HG03175 (cell line): Measurements from ENCODE around the gene ELOA2.
"Not testable (repeated sequence)": the region's sequence is repeated elsewhere in the genome, so short reads cannot be mapped to it uniquely, and the experiment has no call there.

Experiments used
- ATAC-seq: cut with Tn5 transposase; IDR thresholded peaks from one replicate; pipeline ENCODE4 v1.9.1; 2021; ENCODE audit warnings: mild to moderate bottlenecking, moderate library complexity; ENCODE audit not compliant: unreplicated experiment

ELOA2 gene, protein sequence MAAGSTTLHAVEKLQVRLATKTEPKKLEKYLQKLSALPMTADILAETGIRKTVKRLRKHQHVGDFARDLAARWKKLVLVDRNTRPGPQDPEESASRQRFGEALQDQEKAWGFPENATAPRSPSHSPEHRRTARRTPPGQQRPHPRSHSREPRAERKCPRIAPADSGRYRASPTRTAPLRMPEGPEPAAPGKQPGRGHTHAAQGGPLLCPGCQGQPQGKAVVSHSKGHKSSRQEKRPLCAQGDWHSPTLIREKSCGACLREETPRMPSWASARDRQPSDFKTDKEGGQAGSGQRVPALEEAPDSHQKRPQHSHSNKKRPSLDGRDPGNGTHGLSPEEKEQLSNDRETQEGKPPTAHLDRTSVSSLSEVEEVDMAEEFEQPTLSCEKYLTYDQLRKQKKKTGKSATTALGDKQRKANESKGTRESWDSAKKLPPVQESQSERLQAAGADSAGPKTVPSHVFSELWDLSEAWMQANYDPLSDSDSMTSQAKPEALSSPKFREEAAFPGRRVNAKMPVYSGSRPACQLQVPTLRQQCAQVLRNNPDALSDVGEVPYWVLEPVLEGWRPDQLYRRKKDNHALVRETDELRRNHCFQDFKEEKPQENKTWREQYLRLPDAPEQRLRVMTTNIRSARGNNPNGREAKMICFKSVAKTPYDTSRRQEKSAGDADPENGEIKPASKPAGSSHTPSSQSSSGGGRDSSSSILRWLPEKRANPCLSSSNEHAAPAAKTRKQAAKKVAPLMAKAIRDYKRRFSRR

DNA sequence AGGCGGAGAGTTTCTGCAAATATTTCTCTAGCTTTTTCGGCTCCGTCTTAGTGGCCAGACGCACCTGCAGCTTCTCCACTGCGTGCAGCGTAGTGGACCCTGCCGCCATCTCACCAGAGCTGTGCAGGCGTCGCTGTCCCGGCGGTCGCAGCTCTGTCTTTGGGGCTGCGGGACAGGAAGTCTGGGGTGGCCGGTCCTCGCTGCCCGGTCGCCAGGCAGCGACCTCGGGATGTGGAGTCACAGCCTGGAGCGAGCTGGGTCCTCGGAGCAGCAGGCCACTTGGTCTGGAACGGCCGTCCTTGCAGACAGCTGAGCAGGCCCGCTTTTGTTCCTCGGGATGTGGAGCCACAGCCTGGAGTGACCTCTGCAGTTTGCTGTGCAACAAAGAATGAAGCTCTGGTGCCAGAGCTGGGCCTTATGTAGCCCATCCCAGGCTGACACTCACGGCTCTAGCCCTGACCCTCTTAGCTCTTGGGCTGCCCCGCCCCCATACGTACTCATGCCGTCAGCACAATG lies at the start of gene ELOA2:
TSS of gene ELOA2 (minus strand) at position 466 of the 516 bp plus-strand sequence. CDS start at position 109, 357 bp downstream.
- ATAC-seq: no peak

DNA sequence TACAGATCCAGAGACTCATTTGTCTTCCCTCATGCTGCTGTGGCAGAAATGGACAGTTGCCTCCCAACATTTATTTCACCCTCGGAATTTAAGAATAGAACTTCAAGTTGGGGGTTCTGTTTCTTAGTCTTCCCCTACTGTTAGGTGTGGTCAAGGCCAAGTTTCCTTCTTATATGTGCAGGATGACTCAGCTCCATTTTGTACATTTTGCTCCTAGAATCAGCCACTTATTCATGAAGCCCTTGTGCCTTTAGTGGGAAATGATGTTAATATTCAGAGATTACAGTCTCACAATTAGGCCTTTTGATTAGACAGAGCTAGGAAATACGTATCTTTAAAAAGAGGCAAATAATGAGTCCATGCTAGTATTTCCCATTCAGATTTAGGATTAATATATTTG lies 46.2 kb upstream of the ELOA2 start:
- no peak for ATAC-seq

DNA sequence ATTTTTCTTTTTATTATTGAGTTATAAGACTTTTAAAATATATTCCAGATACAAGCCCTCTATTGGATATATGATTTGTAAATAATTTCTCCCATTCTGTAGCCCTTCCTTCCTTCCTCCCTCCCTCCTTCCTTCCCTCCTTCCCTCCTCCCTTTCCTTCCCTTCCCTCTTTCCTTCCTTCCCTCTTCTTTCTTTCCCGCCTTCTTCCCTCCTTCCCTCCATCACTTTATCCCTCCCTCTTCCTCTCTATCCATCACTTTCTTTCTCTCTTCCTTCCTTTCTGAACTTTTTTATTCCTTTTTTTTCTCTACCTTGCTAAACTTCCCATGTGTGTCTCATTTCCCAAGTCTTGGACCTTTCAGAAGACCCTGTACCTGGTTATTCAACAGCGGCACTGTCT lies 45.5 kb upstream of the ELOA2 start:
- no peak for ATAC-seq

DNA sequence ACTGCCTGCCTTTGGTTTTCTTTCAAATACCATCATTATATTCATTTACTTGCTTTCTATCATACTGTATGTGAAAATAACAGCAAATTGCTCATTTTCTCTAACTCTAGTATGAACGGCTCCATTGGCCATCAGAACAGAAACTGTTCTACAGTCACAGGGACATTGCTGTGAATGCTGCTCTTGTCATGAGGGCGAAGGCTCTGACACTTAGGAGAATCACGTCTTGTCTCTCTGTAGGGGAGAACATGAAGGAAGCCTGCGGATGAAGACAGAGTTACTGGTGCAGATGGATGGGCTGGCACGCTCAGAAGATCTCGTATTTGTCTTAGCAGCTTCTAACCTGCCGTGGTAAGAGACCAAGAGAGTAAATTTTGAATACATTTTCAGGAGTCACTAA lies 41.7 kb upstream of the ELOA2 start:
- ATAC-seq: no peak

DNA sequence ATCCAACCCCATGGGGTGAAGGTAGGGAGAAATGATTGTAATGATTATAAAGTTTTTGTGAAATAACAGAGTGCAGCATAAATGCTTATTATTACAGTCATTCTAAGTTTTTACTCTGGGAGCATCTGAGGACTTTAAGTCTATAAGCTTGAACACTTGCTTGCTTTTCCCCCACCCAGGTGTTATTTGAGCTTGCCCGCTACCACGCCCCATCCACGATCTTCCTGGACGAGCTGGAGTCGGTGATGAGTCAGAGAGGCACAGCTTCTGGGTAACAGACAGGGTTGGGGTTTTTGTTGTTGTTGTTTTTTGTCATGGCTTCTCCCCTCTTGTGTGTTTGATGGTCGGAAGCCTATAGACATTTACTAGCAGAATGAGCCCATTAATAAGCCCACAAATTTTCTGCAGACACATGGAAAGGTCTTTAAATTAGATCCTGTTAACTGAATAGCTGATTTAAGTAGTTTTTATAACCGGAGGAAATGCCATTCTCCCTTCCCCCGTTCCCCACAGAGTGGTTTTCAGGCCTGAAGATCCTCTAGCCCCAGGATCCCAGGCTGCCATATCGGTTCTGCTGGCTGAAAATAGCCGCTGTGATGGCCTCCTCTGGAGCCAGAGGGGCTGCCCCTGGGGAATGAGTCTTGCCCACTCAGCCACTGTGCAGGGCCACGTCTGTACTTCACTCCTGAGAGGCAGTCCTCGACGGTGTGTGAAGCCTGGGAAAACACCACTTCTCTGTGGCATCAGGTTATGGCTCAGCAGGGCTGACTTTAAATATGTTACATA lies 39.9 kb upstream of the ELOA2 start:
- no peak for ATAC-seq

DNA sequence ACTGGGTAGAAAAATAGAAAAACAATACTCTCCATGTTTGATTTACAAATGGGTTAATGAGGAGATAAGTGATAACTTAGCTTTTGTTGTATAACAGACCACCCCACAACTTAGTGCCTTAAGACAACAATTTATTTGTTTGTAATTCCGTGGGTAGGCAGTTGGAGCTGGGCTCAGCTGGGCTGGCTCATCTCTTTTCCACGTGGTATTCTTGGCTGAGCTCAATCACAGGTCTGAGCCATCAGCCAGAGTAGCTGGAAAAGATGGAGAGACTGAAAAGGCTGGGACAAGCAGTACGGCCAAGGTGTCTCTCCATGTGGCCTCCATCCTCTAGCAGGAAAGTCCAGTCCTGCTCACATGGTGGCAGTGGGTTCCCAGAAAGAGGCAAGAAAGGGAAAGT lies 32.2 kb upstream of the ELOA2 start:
- ATAC-seq: no peak

DNA sequence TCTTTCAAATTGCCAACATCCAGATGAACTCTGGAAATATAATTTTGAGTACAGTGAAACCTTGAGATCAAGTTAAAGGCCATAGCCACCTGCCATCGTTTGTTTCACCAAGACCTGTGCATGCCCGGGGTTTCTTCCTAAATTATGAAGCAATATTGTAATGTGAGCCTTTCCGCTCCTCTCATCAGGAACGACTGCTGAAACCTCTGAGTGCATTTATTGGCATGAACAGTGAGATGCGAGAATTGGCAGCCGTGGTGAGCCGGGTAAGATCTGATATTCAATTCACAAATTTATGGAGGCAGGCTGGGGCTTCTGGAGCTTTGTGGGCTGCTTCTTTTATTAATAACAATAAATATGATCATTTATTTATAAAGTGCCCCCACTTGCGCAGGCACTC lies 27.7 kb upstream of the ELOA2 start:
- no peak for ATAC-seq

DNA sequence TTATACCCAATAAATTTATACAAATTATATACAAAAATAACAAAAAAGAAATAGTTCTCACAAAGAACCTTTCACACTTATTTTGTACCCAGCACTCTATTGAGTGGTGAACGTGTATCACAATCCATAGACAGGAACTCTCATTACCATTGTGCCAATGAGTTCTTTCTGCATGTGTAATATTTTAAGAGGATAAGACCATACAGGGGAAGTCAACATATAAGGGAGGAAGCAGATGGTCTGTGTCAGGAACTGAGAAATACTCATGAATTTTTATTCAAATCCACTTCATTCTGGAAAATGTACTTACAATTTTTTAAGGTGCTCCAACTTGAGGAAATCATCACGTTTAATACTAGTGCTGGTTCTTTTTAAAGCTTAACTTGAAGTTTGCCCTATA lies 27.1 kb upstream of the ELOA2 start:
- ATAC-seq: no peak

DNA sequence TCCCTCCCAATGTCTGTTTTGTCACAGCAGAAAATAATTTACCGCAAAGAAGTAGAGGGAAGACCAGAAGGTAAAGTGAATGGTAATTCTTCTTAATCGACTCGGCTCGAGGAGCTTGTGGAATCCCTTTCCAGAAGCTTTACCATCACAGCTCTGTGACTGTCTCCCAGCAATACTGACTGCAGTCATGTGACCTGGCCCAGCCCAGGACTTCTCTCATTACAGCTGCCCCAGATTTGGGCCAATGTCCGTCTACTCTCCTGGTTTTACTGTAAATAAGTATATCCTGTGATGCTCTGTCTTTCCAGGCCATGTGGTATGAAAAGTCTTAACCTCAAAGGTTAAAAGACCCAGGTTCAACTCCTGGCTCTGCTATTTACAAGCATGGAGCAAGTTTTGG lies 18.9 kb upstream of the ELOA2 start:
- no peak for ATAC-seq

DNA sequence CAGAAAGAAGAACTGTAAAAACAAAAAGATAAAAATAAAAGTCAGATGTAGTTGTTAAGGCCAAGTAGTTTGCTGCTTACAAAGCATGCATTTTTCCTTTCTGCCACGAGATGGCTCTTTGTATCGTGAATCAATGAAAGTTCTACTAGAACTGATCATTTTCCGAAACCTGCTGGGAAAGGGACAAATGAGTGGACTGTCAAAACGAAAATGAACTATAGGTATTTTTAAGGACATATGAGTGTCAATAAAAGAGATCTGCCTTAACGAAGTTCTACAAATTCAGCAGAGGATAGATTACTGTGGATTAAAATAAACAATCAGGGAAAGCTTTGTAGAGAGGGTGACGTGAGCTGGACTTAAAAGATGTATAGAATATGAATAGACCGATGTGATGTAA lies 15.0 kb upstream of the ELOA2 start:
- no peak for ATAC-seq

DNA sequence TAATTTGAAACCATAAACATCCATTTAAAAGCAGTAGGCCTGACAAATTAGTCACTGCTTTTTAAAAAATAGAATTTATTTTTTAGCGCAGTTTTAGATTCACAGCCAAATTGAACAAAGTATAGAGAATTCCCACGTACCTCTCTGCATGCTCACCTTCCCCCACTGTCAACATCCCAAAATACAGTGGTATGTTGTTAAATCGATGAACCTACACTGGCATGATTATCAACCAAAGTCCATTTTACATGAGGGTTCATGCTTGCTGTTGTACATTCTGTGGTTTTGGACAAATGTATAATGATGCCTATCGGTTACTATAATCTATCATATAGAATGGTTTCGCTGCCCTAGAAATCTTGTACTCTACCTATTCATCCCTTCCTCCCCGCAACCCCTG lies 5.6 kb upstream of the ELOA2 start:
- no peak for ATAC-seq

DNA sequence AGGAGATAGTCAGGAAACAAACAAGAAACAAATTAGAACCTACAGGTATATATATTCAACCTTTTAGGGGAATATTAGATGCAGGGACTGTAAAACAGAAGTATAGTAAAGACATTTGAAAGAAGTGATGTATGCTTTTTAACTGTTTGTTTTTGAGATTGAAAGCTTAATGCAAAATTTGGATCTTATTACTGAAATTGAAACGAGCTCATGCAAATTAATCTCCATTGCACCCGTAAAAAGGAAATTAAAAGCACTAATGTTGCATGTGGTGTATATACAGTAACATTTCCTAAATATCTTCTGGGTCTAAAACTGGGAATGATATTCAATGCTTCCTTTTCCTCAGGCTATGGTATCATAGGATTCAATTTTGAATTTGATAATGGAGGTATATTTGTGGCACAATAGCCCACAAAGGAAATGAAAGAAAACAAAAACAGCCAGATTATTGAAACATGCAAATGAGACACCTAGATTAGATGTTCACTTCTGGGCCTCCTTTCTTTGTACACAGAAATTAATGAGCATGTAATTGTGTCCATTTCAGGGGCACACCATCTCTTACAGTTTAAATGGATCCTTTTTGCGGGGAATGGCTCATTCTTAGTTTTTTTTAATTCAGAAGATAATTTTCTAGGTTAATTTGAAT lies 1.6 kb upstream of the ELOA2 start:
- ATAC-seq: no peak

DNA sequence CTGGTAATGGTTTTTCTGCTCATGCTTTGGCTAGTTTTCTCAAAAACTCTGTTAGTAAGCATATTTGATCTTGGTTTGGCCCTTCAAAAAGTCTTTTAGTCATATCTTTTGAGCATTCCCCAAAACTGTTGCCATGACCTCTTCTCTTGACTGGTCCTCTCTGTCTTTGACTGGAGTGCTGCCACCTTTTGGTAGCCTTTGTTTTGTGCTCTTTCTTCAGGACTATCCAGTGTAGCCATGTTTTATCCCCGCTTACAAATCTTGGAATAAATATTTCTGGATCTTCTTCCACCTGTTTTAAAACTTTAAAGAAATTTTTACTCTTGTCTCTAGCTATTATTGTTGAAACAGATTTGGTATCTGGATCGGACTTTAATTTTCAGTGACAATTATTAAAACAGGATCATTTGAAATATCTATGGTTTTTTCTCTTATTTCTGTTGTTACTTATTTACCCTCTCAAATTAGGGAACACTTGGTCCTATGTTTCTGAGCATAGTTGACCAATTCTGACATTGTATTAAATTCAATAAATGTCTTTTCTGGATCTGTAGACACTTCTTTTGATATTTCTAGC lies 965 bp upstream of the ELOA2 start:
- no peak for ATAC-seq

DNA sequence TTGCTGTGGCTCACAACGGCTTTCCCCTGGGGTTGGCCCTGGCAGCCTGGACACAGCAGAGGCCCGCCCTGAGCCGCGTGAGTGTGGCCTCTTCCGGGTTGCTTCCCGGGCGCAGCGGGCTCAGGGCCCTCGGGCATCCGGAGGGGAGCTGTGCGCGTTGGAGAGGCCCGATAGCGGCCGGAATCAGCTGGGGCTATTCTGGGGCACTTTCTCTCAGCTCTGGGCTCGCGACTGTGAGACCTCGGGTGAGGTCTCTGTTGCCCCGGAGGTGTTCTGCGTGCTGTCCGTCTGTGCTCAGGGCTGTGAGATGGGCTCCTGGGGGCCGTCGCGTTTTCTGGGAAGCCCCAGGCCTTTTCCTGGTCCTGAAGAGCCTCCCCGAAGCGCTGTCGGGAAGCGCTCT lies 830 bp downstream of the ELOA2 start:
- not testable (repeated sequence) for ATAC-seq

DNA sequence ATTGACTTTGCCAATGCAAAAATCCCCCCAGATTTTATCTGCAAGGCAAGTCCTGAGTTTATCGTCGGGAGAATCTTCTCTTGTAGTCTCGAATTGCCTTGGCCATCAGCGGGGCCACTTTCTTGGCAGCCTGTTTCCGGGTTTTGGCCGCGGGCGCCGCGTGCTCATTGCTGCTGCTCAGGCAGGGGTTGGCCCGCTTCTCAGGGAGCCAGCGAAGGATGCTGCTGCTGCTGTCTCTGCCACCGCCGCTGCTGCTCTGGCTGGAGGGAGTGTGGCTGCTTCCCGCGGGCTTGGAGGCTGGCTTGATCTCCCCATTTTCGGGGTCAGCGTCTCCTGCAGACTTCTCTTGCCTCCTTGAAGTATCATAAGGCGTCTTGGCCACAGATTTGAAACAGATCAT lies 2.5 kb downstream of the ELOA2 start:
- ATAC-seq: no peak

DNA sequence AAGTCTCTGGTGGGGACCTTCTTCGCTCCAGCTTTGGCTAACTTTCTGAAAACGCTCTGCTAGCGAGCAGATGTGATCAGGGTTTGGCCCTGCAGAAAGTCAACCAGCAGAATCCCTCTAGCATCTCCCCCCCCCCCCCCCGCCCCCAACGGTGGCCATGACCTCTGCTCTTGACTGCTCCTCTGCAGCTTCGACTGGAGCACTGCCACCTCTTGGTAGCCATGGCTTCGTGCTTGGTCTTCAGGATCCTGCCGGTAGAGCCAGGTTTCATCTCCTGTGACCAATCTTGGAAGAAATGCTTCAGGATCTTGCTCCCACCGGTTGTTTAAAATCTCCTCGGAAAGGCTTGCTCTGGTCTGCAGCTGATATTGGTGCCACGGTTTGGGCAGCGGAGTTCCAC lies 4.5 kb downstream of the ELOA2 start:
- not testable (repeated sequence) for ATAC-seq

DNA sequence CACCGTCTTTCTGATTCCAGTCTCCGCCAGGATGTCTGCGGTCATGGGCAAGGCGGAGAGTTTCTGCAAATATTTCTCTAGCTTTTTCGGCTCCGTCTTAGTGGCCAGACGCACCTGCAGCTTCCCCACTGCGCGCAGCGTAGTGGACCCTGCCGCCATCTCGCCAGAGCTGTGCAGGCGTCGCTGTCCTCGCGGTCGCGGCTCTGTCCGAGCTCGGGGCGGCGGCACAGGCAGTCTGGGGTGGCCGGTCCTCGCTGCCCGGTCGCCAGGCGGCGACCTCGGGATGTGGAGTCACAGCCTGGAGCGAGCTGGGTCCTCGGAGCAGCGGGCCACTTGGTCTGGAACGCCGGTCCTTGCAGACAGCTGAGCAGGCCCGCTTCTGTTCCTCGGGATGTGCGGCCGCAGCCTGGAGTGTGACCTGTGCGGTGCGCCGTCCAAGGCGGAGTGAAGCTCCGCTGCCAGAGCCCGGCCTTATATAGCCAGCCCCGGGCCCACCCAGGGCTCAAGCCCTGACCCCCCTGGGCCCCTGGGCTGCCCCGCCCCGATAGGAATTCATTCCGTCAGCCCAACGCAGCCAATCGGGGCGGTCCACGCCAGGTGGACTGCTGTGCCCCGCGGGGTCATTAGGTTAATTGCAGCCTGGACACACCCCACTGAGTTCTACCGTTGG lies 5.6 kb downstream of the ELOA2 start:
- ATAC-seq: not testable (repeated sequence)

DNA sequence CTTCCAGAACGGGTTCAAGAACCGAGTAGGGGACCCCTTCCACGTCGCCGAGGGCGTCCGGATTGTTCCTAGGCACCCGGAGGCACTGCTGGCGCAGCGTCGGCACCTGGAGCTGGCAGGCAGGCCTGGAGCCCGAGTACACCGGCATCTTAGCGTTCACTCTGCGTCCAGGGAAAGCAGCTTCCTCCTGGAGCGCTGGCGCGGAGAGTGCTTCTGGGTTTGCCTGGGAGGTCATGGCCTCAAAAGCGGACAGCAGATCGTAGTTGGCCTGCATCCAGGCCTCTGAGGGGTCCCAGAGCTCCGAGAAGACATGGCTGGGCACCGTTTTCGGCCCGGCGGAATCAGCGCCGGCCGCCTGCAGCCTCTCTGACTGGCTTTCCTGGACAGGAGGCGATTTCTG lies 6.7 kb downstream of the ELOA2 start:
- ATAC-seq: not testable (repeated sequence)

DNA sequence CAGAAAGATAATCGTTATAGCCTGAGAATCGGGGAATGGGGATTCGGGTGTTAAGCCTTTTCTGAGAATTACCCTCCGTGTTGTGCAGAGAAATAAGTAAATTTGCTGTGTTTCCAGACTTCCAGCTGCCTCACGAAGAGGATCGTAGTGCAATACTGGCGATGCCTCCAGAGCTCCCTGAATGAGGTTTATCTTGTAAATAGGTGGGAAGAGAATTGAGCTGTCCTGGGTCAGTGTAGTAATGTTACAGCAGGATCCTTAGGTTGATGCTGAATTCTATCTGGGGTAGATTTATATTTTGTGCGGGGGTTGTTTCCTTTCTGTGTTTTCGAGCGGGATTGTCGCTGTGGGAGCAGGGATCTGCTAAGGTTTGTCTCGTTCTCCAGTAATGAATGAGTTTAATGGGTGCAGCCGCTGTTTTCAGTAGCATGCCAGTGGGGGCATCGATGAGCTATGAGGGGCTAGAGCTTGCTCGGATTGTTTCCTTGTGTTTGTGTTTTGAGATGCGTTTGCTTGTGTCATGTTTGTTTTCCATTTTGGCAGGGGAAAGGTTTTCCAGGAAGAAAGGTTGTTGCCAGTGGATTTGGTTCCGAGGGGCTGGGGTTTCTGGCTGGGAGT lies 9.8 kb downstream of the ELOA2 start:
- not testable (repeated sequence) for ATAC-seq
